Measurements from ENCODE around the gene DHRS1. TPM values are rescaled to one million over a fixed set of nuclear protein-coding genes. Genes with fewer than 3 reads are reported as not detected.
A peak's percentile ranks its signal among the peaks of the same experiment; 100 is the strongest.

The DHRS1 gene
- total RNA-seq, 1 donor from 2014 or later: 84.2 TPM

- Histone ChIP-seq H3K27ac (peak overlapping the region; percentile 88), H3K36me3 (peaks cover 0 to 50% of the 10 kb centered on the region in 2 donors), H3K9me3 (no peaks in the 10 kb centered on the region), H3K4me1 (peaks cover 47% of the 10 kb centered on the region), H3K27me3 (no peaks in the 10 kb centered on the region), H3K4me3 (peak overlapping the region; percentile 69 to 87)
- DNase-seq (ENCODE audit: extremely low spot score in 2 of 2): no peak
- TF ChIP-seq POLR2A (IDR thresholded peaks at IDR 0.05): no peak
- TF ChIP-seq CTCF (IDR thresholded peaks at IDR 0.05): no peak
- TF ChIP-seq POLR2AphosphoS5 (IDR thresholded peaks at IDR 0.05; ENCODE audit: insufficient read depth in 1 of 2, low read depth in 1 of 2): no peak
- intact Hi-C loops (cut with DNase I): no loop called here
These were observed 873 bp upstream of the DHRS1 start for GRCh38 chr14:24300326-24300980.

- H3K36me3 ChIP-seq: peaks cover 0 to 38% of the 10 kb centered on the region in 2 donors
- peak overlapping the region; percentile 69 to 87 for H3K4me3 ChIP-seq
- no peak for DNase-seq (ENCODE audit: extremely low spot score in 2 of 2)
- H3K9me3 ChIP-seq: no peaks in the 10 kb centered on the region
- peak overlapping the region; percentile 88 for H3K27ac ChIP-seq
- no peaks in the 10 kb centered on the region for H3K27me3 ChIP-seq
- peaks cover 47% of the 10 kb centered on the region for H3K4me1 ChIP-seq
- intact Hi-C loops (cut with DNase I): no loop called here
- TF ChIP-seq POLR2A (IDR thresholded peaks at IDR 0.05) (no peak), POLR2AphosphoS5 (IDR thresholded peaks at IDR 0.05; ENCODE audit: insufficient read depth in 1 of 2, low read depth in 1 of 2) (no peak), CTCF (IDR thresholded peaks at IDR 0.05) (no peak)
These were observed 707 bp downstream of the DHRS1 start for GRCh38 chr14:24298892-24299254.

GRCh38 chr14:24297190-24297964, 2.2 kb downstream of the DHRS1 start:
- TF ChIP-seq POLR2A (IDR thresholded peaks at IDR 0.05) (no peak), CTCF (IDR thresholded peaks at IDR 0.05) (no peak), POLR2AphosphoS5 (IDR thresholded peaks at IDR 0.05; ENCODE audit: insufficient read depth in 1 of 2, low read depth in 1 of 2) (no peak)
- H3K9me3 ChIP-seq: no peaks in the 10 kb centered on the region
- no peak for DNase-seq (ENCODE audit: extremely low spot score in 2 of 2)
- peaks cover 47% of the 10 kb centered on the region for H3K4me1 ChIP-seq
- H3K4me3 ChIP-seq: no peak overlapping the region
- H3K36me3 ChIP-seq: peaks cover 0 to 28% of the 10 kb centered on the region in 2 donors
- H3K27me3 ChIP-seq: no peaks in the 10 kb centered on the region
- H3K27ac ChIP-seq: peak overlapping the region; percentile 6
- intact Hi-C loops (cut with DNase I): loop anchor here (2.0 kb wide), 1 partner anchor 55 kb away; the partner anchor contains the start of gene TINF2

- Histone ChIP-seq H3K4me3 (no peak overlapping the region), H3K27me3 (no peaks in the 10 kb centered on the region), H3K9me3 (no peaks in the 10 kb centered on the region), H3K4me1 (peaks cover 46% of the 10 kb centered on the region), H3K27ac (peak overlapping the region; percentile 6), H3K36me3 (peaks cover 0 to 28% of the 10 kb centered on the region in 2 donors)
- intact Hi-C loops (cut with DNase I): loop anchor here (2.0 kb wide), 1 partner anchor 54 kb away; the partner anchor contains the start of gene TINF2
- DNase-seq (ENCODE audit: extremely low spot score in 2 of 2): no peak
- TF ChIP-seq POLR2A (IDR thresholded peaks at IDR 0.05) (no peak), POLR2AphosphoS5 (IDR thresholded peaks at IDR 0.05; ENCODE audit: insufficient read depth in 1 of 2, low read depth in 1 of 2) (peak; percentile 16 to 21), CTCF (IDR thresholded peaks at IDR 0.05) (peak; percentile 28 to 73 (median 62))
These were observed 3.0 kb downstream of the DHRS1 start for GRCh38 chr14:24296341-24297157.

Data from vagina (tissue), 2 donors.